ENCODE data around the gene HLTF.

Gene HLTF

DNA sequence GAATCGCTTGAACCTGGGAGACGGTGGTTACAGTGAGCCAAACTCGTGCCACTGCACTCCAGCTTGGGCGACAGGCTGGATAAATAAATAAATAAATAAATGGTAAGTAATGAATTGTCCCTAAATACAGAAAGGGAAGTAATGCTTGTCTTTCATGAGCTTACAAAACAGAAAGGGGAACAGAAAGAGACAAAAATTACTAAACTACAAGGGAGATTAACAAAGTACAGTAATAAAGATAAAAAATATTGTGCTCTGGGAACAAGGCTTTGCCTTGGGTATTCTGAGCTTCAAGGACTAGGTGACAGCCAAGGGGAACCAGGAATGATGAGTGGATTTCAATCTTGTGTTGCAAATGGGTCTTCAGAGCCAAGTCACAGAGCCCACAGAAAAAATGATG lies 9.2 kb upstream of the HLTF start:
- no peak overlapping the region for H3K9ac ChIP-seq (ENCODE audit: insufficient read length)
- no peak overlapping the region for H3K27ac ChIP-seq
- no peaks in the 10 kb centered on the region for H3K36me3 ChIP-seq (ENCODE audit: insufficient read depth, low read length)
- TF ChIP-seq EZH2 (IDR thresholded peaks at IDR 0.05) (no peak), FOXP2 (optimal IDR thresholded peaks at IDR 0.05; ENCODE audit: control extremely low read depth, extremely low read length, insufficient read depth) (no peak)
- H3K9me3 ChIP-seq (ENCODE audit: low read depth, low read length) = no peaks in the 10 kb centered on the region
- H3K4me3 ChIP-seq = no peak overlapping the region
- DNase-seq (ENCODE audit: low read depth, low spot score) = no peak

DNA sequence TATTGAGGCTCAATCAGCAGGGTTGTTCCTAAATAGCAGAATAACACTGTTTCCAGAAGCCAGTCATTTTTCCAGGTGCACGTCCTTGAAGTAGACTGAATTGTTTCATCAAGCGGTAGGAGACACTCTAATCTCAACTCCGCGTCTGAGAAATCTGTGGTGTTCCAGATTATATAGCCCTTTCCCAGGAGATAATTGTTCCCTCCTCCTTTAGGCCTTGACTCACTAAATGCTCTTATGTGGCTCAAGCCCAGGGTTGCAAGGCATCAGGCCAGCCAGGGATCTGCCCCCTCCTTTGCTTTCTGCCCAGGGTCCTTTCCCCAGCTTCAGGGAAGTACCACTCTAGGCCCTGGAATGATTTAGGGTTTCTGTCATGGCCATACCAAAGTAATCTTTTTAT lies 5.7 kb upstream of the HLTF start:
- Histone ChIP-seq H3K36me3 (ENCODE audit: insufficient read depth, low read length) (no peaks in the 10 kb centered on the region), H3K9ac (ENCODE audit: insufficient read length) (no peak overlapping the region), H3K4me3 (no peak overlapping the region), H3K9me3 (ENCODE audit: low read depth, low read length) (peaks cover 3% of the 10 kb centered on the region; the same call in 1 of the 2 replicates), H3K27ac (no peak overlapping the region)
- TF ChIP-seq POLR2AphosphoS5 (IDR thresholded peaks at IDR 0.05; ENCODE audit: borderline replicate concordance, low read depth, low read length) (no peak), EZH2 (IDR thresholded peaks at IDR 0.05) (no peak), FOXP2 (optimal IDR thresholded peaks at IDR 0.05; ENCODE audit: control extremely low read depth, extremely low read length, insufficient read depth) (no peak)
- no peak for DNase-seq (ENCODE audit: low read depth, low spot score)

DNA sequence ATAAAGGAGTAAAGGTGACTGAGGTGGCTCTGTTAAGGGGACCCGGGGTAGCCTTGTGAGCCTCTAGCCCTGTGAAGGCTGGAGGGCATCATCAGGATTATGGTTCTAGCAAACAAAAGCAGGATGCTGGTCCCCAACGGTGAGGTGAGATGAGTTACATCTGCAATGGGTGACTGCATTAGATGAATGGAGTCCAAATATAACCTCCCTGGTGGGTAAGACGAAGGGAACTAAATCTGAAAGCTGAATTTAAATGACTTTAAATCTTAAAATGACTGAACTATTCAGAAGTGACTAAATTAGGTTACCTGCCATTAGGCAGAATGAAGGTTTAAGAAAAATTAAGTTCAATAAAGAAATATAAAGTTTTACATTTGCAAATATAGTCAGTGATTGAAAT lies 4.6 kb upstream of the HLTF start:
- no peaks in the 10 kb centered on the region for H3K36me3 ChIP-seq (ENCODE audit: insufficient read depth, low read length)
- no peak for DNase-seq (ENCODE audit: low read depth, low spot score)
- no peak overlapping the region for H3K4me3 ChIP-seq
- peak overlapping the region; percentile 4 for H3K9ac ChIP-seq (ENCODE audit: insufficient read length)
- peak overlapping the region; percentile 13; the same call in 1 of the 2 replicates for H3K27ac ChIP-seq
- H3K9me3 ChIP-seq (ENCODE audit: low read depth, low read length) = peaks cover 6% of the 10 kb centered on the region; the same call in 1 of the 2 replicates
- TF ChIP-seq FOXP2 (optimal IDR thresholded peaks at IDR 0.05; ENCODE audit: control extremely low read depth, extremely low read length, insufficient read depth) = no peak
- no peak for TF ChIP-seq EZH2 (IDR thresholded peaks at IDR 0.05)
- TF ChIP-seq POLR2AphosphoS5 (IDR thresholded peaks at IDR 0.05; ENCODE audit: borderline replicate concordance, low read depth, low read length) = no peak

DNA sequence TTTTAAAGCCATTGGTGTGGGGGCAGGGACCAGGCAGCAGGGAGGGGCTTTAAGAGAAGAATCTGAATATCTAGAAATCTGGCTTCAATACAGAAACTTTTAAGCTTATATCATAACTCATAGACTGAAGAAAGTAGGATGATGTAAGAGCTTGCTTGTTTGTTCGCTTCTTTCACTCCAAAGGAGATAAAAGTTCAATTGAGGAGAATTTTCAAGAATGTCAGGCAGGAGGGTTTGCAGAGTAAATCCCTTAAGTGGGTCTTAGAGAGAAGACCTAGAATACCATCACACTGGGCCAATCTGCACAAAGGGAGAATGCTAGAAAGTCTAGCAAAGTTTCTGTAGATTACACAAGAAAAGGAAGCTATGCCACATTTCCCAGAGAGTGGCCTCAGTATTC lies 4.1 kb upstream of the HLTF start:
- peak overlapping the region; percentile 4 for H3K9ac ChIP-seq (ENCODE audit: insufficient read length)
- H3K4me3 ChIP-seq = no peak overlapping the region
- peak overlapping the region; percentile 13 for H3K27ac ChIP-seq
- DNase-seq (ENCODE audit: low read depth, low spot score) = no peak
- no peak for TF ChIP-seq FOXP2 (optimal IDR thresholded peaks at IDR 0.05; ENCODE audit: control extremely low read depth, extremely low read length, insufficient read depth)
- no peak for TF ChIP-seq POLR2AphosphoS5 (IDR thresholded peaks at IDR 0.05; ENCODE audit: borderline replicate concordance, low read depth, low read length)
- no peak for TF ChIP-seq EZH2 (IDR thresholded peaks at IDR 0.05)
- no peaks in the 10 kb centered on the region for H3K36me3 ChIP-seq (ENCODE audit: insufficient read depth, low read length)
- H3K9me3 ChIP-seq (ENCODE audit: low read depth, low read length) = peaks cover 6% of the 10 kb centered on the region; the same call in 1 of the 2 replicates

DNA sequence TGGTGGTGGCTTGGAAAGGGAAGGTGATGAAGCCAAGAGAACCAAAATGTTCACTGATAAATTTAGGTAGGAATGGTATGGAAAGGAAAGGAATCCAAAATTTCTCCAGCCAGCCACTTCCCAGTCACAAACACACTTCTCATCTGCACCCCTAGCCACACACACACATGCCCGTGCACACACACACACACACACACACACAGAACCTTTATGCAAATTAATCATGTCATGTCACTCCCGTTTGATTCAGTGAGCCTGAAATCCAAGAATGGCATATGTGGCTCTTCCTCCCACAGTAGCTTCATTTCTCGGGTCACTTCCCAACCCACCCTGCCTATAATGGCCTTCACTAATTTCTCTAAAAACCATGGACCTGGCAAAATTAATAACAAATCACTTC lies 3.1 kb upstream of the HLTF start:
- TF ChIP-seq FOXP2 (optimal IDR thresholded peaks at IDR 0.05; ENCODE audit: control extremely low read depth, extremely low read length, insufficient read depth) (no peak), EZH2 (IDR thresholded peaks at IDR 0.05) (no peak), POLR2AphosphoS5 (IDR thresholded peaks at IDR 0.05; ENCODE audit: borderline replicate concordance, low read depth, low read length) (no peak)
- no peak for DNase-seq (ENCODE audit: low read depth, low spot score)
- Histone ChIP-seq H3K4me3 (no peak overlapping the region), H3K9me3 (ENCODE audit: low read depth, low read length) (peaks cover 6% of the 10 kb centered on the region; the same call in 1 of the 2 replicates), H3K9ac (ENCODE audit: insufficient read length) (no peak overlapping the region), H3K36me3 (ENCODE audit: insufficient read depth, low read length) (peaks cover 5% of the 10 kb centered on the region), H3K27ac (no peak overlapping the region)

DNA sequence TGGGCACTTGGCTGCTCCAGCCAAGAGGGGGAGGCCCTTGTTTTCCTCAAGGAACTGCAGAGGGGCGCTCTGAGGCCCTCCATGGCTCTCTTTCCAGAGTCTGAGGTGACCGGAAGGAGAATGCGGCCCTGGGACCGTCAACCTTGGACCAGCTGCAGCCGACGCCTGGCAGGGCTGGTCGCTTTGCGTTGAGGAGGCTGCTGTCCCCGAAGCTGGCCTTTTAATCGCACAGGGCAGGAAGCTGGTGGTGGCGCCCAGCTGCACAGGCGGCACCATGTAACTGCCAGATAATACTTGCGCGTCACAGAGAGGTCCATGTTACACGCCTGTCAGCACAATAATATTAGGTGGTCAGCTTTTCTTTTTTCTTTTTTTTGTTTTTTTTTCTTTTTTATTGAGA lies 875 bp upstream of the HLTF start:
- Histone ChIP-seq H3K36me3 (ENCODE audit: insufficient read depth, low read length) (peaks cover 27% of the 10 kb centered on the region), H3K4me3 (no peak overlapping the region), H3K27ac (no peak overlapping the region), H3K9ac (ENCODE audit: insufficient read length) (no peak overlapping the region), H3K9me3 (ENCODE audit: low read depth, low read length) (peaks cover 6% of the 10 kb centered on the region; the same call in 1 of the 2 replicates)
- TF ChIP-seq EZH2 (IDR thresholded peaks at IDR 0.05) = no peak
- TF ChIP-seq POLR2AphosphoS5 (IDR thresholded peaks at IDR 0.05; ENCODE audit: borderline replicate concordance, low read depth, low read length) = no peak
- TF ChIP-seq FOXP2 (optimal IDR thresholded peaks at IDR 0.05; ENCODE audit: control extremely low read depth, extremely low read length, insufficient read depth) = no peak
- DNase-seq (ENCODE audit: low read depth, low spot score) = no peak

DNA sequence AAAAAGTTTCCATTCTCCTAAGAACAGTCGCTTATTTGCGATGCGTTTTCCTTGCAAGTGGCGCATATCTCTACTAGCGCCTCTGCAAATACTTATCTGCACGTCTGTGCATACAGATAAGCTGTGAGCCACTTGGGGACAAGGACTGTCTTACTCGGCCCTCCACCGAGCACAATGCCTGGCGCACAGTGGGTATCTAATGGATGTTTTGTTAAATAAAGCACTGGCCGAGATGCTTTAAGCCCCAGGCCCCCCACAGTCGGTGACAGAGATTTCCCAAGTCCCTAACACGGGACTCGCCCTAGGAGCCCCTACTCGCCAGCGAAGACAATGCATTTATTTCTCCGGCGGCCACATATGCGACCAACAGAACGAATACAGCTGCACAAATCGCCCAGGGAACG lies 503 bp downstream of the HLTF start:
- DNase-seq (ENCODE audit: low read depth, low spot score) = peak; percentile 40
- H3K36me3 ChIP-seq (ENCODE audit: insufficient read depth, low read length) = peaks cover 41% of the 10 kb centered on the region
- H3K4me3 ChIP-seq = peak overlapping the region; percentile 94
- TF ChIP-seq POLR2AphosphoS5 (IDR thresholded peaks at IDR 0.05; ENCODE audit: borderline replicate concordance, low read depth, low read length) (no peak), FOXP2 (optimal IDR thresholded peaks at IDR 0.05; ENCODE audit: control extremely low read depth, extremely low read length, insufficient read depth) (no peak), EZH2 (IDR thresholded peaks at IDR 0.05) (no peak)
- H3K9me3 ChIP-seq (ENCODE audit: low read depth, low read length) = peaks cover 6% of the 10 kb centered on the region; the same call in 1 of the 2 replicates
- peak overlapping the region; percentile 8; the same call in 1 of the 2 replicates for H3K27ac ChIP-seq
- peak overlapping the region; percentile 77 for H3K9ac ChIP-seq (ENCODE audit: insufficient read length)

DNA sequence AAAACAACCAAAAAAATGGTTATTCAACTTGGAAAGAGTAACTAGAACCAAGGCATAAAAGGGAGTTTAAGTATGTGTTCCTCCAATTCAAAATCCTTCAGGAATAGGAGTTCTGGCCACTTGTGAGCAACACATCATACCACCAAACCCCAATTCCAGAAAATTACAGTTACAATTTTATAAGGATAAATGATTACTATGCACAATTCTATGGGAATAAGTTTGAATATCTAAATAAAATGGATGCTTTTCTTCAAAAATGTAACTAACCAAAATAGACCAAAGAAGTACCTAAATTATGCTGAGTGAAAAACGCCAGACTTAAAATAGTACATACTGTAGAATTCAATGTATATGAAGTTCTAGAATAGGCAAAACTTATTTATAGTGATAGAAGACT lies 4.6 kb downstream of the HLTF start:
- no peak for DNase-seq (ENCODE audit: low read depth, low spot score)
- TF ChIP-seq EZH2 (IDR thresholded peaks at IDR 0.05) = no peak
- TF ChIP-seq POLR2AphosphoS5 (IDR thresholded peaks at IDR 0.05; ENCODE audit: borderline replicate concordance, low read depth, low read length) = no peak
- no peak for TF ChIP-seq FOXP2 (optimal IDR thresholded peaks at IDR 0.05; ENCODE audit: control extremely low read depth, extremely low read length, insufficient read depth)
- peaks cover under 1% of the 10 kb centered on the region; the same call in 1 of the 2 replicates for H3K9me3 ChIP-seq (ENCODE audit: low read depth, low read length)
- H3K4me3 ChIP-seq = peak overlapping the region; percentile 25
- H3K27ac ChIP-seq = 0 out of 2 replicates have a peak overlapping the region, but pooled peaks have one; percentile 28
- peaks cover 76% of the 10 kb centered on the region for H3K36me3 ChIP-seq (ENCODE audit: insufficient read depth, low read length)
- no peak overlapping the region for H3K9ac ChIP-seq (ENCODE audit: insufficient read length)

DNA sequence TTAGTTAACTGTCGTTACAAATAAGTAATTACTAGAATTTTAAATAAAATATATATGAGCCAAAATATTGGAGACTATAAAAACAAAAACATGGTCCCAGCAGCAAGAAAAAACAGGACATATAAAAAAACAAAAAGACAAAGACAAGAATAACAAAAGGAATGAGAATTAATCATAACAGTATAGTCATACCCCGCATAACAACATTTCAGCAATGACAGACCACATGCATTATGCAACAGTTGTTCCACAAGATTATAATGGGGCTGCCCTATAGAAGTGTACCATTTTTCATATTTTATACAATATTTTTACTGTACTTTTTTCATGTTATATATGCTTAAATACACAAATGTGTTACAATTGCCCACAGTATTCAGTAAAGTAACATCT lies 5.6 kb downstream of the HLTF start:
- H3K36me3 ChIP-seq (ENCODE audit: insufficient read depth, low read length) = peaks cover 85% of the 10 kb centered on the region
- no peak overlapping the region for H3K4me3 ChIP-seq
- DNase-seq (ENCODE audit: low read depth, low spot score) = no peak

More for the DNA sequence above, 5.6 kb downstream of the HLTF start:
- TF ChIP-seq EZH2 (IDR thresholded peaks at IDR 0.05) (no peak), POLR2AphosphoS5 (IDR thresholded peaks at IDR 0.05; ENCODE audit: borderline replicate concordance, low read depth, low read length) (no peak), FOXP2 (optimal IDR thresholded peaks at IDR 0.05; ENCODE audit: control extremely low read depth, extremely low read length, insufficient read depth) (no peak)
- H3K9me3 ChIP-seq (ENCODE audit: low read depth, low read length) = no peaks in the 10 kb centered on the region
- H3K27ac ChIP-seq = no peak overlapping the region
- H3K9ac ChIP-seq (ENCODE audit: insufficient read length) = peak overlapping the region; percentile 20
